ENCODE results near the gene DBP.
"Not testable (repeated sequence)": the region's sequence is repeated elsewhere in the genome, so short reads cannot be mapped to it uniquely, and the experiment has no call there.

The DBP gene

DNA sequence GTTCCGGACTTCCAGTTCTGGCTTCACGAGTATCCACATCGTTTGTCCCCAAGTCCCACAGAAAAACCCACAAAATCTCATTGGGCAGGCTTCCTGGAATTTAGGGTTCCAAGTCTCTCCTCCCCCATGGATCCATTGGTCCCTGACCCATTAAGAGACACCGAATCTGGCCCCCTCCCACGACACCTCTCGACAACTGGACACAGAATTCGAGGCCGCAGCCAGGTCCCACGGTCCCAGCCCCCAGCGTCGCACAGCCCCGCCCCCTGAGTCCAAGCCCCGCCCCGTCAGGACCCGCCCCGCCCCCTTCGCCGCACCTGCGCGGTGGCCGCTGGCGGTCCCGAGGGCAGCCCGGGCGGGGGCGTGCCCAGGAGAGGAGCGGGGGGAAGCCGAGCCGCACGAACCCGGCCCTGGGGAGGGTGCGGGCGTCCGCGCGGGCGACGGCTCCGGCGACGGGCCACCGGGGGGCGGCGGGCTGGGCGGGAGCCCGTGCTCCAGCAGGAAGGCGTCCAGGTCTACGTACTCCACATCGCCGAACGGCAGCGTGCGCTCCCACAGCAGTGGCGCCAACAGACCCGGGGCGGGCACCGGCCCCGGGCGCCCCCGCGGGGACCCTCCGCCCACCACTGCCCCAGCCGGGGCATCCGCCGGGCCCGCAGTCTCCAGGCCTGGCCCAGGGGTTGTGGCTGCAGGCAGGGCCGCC lies 1.8 kb downstream of the DBP start:
- peak overlapping the region; percentile 83 for H3K4me3 ChIP-seq (ENCODE audit: low read length)
- DNase-seq (ENCODE audit: low read depth): no peak
- TF ChIP-seq, protein P1, sequence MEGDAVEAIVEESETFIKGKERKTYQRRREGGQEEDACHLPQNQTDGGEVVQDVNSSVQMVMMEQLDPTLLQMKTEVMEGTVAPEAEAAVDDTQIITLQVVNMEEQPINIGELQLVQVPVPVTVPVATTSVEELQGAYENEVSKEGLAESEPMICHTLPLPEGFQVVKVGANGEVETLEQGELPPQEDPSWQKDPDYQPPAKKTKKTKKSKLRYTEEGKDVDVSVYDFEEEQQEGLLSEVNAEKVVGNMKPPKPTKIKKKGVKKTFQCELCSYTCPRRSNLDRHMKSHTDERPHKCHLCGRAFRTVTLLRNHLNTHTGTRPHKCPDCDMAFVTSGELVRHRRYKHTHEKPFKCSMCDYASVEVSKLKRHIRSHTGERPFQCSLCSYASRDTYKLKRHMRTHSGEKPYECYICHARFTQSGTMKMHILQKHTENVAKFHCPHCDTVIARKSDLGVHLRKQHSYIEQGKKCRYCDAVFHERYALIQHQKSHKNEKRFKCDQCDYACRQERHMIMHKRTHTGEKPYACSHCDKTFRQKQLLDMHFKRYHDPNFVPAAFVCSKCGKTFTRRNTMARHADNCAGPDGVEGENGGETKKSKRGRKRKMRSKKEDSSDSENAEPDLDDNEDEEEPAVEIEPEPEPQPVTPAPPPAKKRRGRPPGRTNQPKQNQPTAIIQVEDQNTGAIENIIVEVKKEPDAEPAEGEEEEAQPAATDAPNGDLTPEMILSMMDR (conservative IDR thresholded peaks at IDR 0.05; ENCODE audit: low read depth, low read length): no peak

DNA sequence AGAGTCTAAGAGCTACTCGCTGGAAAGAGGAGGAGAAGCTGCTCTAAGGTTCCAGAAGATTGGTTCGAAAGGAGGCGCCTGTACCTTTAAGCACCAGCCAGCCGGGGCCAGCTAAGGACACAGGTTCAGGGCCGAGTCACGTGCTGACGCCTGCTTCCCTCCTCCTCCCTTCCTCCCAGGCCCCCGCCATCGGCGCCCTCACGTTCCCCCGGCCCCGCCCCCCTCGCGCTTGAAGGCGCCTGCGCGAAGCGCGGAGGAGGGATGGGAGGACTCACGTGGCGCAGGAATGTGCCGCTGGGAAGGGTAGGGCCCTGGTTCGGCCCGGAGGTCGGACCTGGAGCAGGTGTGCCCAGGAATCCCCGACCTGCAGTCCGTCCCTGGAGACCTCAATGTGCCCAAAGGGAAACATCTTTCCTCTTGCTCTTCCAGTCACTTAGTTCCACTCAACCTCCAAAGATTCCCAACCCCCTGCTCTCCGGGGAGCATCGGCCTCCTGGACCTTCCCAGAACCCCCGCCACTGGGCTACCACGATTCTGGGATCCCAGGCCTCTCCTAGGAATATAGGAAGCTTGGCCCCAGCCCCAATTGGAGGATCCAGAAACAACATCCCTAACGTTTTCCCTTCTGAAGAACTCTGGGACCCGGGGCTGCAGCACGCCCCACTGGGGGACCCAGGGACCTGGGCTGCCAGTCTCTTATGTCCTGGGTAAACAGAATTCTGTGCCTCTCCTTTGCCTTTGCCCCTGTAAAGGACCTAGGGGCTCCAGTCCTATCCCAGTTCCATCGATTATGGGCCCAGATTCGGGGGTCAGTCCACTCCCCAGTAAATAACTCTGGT lies 2.5 kb downstream of the DBP start:
- DNase-seq (ENCODE audit: low read depth): peak; percentile 95
- peak overlapping the region; percentile 35 for H3K4me3 ChIP-seq (ENCODE audit: low read length)
- TF ChIP-seq, protein P1 (conservative IDR thresholded peaks at IDR 0.05; ENCODE audit: low read depth, low read length): no peak

DNA sequence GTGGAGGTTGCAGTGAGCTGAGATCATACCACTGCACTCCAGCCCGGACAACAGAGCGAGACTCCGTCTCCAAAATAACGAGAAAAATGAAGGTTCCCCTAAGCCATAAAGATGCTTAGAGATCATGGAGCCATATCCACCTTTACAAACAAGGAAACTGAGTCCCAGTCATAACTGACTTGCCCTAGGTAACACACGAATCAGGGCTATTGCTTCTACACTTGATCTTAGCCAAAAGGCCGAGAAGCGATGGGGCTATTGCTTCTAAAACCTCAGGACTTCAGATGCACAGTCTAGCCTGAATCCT lies 3.2 kb downstream of the DBP start:
- no peak for DNase-seq (ENCODE audit: low read depth)
- TF ChIP-seq, protein P1 (conservative IDR thresholded peaks at IDR 0.05; ENCODE audit: low read depth, low read length): no peak
- peak overlapping the region; percentile 35 for H3K4me3 ChIP-seq (ENCODE audit: low read length)

DNA sequence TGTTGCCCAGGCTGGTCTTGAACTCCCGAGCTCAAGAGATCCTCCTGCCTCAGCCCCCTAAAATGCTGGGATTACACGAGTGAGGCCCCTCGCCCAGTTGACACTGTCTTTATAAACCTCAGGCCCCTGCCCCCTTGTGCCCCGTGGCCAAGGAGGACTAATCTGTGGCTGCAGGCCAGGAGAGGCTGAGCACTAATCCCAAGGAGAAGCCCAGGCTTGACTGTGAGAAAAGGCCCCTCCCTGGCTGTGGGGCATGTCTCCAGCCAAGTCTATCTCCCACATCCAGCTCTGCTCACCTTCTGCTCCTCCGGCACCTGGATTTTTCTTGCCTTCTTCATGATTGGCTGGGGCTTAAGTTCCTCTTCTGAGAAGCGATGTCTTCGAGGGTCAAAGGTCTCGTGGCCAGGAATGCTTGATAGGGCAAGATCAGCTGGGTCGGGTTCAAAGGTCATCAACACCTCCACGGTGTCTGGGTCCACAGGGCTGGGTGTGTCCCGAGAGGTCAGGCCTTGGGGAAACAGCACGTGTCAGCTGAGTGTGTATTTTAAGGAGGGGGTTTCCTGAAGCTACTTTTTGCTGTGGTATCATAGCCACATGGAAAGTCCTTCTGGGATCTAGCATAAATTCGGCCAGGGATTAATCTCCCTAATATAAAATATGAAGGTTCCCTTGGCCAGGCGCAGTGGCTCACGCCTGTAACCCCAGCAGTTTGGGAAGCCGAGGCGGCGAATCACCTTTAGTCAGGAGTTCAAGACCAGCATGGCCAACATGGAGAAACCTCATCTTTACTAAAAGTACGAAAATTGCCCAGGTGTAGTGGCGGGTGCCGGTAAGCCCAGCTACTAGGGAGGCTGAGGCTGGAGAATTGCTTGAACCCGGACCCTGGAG lies 3.8 kb downstream of the DBP start:
- TF ChIP-seq, protein P1 (conservative IDR thresholded peaks at IDR 0.05; ENCODE audit: low read depth, low read length): no peak
- DNase-seq (ENCODE audit: low read depth): no peak
- no peak overlapping the region for H3K4me3 ChIP-seq (ENCODE audit: low read length)

DNA sequence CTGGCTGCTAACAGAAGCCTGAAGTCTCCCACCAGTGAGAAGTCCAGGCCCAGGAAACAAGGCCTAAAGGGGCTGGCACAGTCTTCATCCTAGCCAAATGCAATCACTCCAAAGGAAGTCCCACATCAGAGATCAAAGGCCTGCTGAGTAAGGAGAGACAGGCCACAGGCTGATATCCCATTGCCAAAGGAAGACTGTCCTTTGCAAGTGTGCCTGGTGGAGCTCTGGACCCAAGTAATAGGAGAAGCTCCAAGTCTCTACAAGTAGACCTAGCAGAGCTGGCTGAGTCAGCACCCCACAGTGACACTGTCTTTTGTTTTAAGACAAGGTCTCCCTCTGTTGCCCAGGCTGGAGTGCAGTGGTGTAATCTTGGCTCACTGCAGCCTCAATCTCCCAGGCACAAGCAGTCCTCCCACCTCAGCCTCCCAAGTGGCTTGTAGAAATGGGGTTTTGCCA lies 4.5 kb downstream of the DBP start:
- H3K4me3 ChIP-seq (ENCODE audit: low read length): no peak overlapping the region
- TF ChIP-seq, protein P1 (conservative IDR thresholded peaks at IDR 0.05; ENCODE audit: low read depth, low read length): no peak
- no peak for DNase-seq (ENCODE audit: low read depth)

DNA sequence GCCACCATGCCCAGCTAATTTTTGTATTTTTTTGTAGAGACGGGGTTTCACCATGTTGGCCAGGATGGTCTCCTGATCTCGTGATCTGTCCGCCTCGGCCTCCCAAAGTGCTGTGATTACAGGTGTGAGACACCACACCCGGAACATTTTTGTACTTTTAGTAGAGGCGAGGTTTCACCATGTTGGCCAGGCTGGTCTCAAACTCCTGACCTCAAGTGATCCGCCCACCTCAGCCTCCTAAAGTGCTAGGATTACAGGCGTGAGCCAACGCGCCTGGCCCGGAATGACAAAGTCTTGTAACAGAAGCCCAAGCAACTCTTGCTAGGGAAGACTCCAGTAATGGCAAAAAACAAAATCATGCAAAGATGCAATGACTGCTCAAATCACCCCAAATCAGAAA lies 4.9 kb downstream of the DBP start:
- not testable (repeated sequence) for H3K4me3 ChIP-seq (ENCODE audit: low read length); DNase-seq (ENCODE audit: low read depth)

DNA sequence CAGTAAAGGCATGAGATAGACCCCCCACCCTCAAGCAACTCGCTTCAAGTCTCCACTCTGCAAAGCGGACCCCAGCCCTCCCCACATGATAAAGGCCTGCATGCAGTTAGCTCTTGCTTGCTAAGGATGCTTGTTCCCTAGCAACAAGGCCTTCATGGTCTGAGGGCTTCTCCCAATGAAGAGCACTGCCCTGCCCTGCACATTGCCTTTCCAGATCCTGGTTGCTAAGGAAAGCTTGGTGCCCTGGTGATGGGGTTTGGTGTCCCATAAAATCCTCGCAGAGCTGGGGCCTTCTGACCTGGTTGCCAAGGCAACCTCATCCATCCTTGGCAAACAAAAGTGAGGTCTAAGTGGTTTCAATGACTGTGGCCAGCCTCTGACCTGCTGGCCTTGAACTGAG lies 6.0 kb downstream of the DBP start:
- no peak for DNase-seq (ENCODE audit: low read depth)
- no peak overlapping the region for H3K4me3 ChIP-seq (ENCODE audit: low read length)
- TF ChIP-seq, protein P1 (conservative IDR thresholded peaks at IDR 0.05; ENCODE audit: low read depth, low read length): no peak

Data from retinal pigment epithelial cell (primary cell).